Activated T-helper 1 cell treated with Interleukin-2 at 50 U/mL for 16 hours (primary cell): Measurements from ENCODE around the gene FAM200A.
"Not testable (repeated sequence)": the region's sequence is repeated elsewhere in the genome, so short reads cannot be mapped to it uniquely, and the experiment has no call there.

Experiments used
- DNase-seq: peaks from one replicate; pipeline ENCODE4 v3.0.0-alpha.2; 2020; ENCODE audit warnings: low read depth

FAM200A gene

GRCh38 chr7:99559175-99559915, 7.4 kb upstream of the FAM200A start:
- DNase-seq = no peak

GRCh38 chr7:99558306-99559174, 6.6 kb upstream of the FAM200A start, which contains the start of gene ZNF655:
TSS of gene ZNF655 (plus strand) at chr7:99558642. CDS start at chr7:99560560, 1,918 bp downstream.
- peak; percentile 88 for DNase-seq

- no peak for DNase-seq
Measured at GRCh38 chr7:99557940-99558305, 6.0 kb upstream of the FAM200A start.

- no peak for DNase-seq
Measured at GRCh38 chr7:99557196-99557607, 5.3 kb upstream of the FAM200A start.

GRCh38 chr7:99554939-99555338, 3.0 kb upstream of the FAM200A start:
- no peak for DNase-seq

GRCh38 chr7:99553039-99553438, 1.1 kb upstream of the FAM200A start:
- DNase-seq = no peak

GRCh38 chr7:99551334-99551733, 580 bp downstream of the FAM200A start:
- DNase-seq = no peak

GRCh38 chr7:99549545-99549944, 2.4 kb downstream of the FAM200A start:
- DNase-seq = not testable (repeated sequence)

GRCh38 chr7:99545308-99545707, 6.6 kb downstream of the FAM200A start:
- not testable (repeated sequence) for DNase-seq

GRCh38 chr7:99543916-99544315, 8.0 kb downstream of the FAM200A start:
- DNase-seq = no peak

GRCh38 chr7:99543081-99543671, 8.7 kb downstream of the FAM200A start:
- DNase-seq = no peak

- no peak for DNase-seq
Measured at GRCh38 chr7:99541212-99541611, 10.7 kb downstream of the FAM200A start.

- no peak for DNase-seq
Measured at GRCh38 chr7:99540542-99540941, 11.4 kb downstream of the FAM200A start.

- DNase-seq = no peak
Measured at GRCh38 chr7:99539213-99539811, 12.6 kb downstream of the FAM200A start.

GRCh38 chr7:99535667-99536066, 16.2 kb downstream of the FAM200A start:
- DNase-seq = no peak

- DNase-seq = no peak
Measured at GRCh38 chr7:99531354-99531765, 20.6 kb downstream of the FAM200A start.

- peak; percentile 1 for DNase-seq
Measured at GRCh38 chr7:99525713-99526440, 26.0 kb downstream of the FAM200A start.

GRCh38 chr7:99521399-99521798, 30.5 kb downstream of the FAM200A start:
- no peak for DNase-seq

GRCh38 chr7:99514050-99514449, 37.9 kb downstream of the FAM200A start:
- no peak for DNase-seq

- DNase-seq = no peak
Measured at GRCh38 chr7:99505324-99505662, 46.6 kb downstream of the FAM200A start.

GRCh38 chr7:99504603-99505323, 47.2 kb downstream of the FAM200A start, which contains the start of gene ZKSCAN5:
TSS of gene ZKSCAN5 (plus strand) at chr7:99504662. CDS start at chr7:99506045, 1,383 bp downstream.
- peak; percentile 93 for DNase-seq
